HG03439 (cell line): Measurements from ENCODE around the gene DIP2C.
"Not testable (repeated sequence)": the region's sequence is repeated elsewhere in the genome, so short reads cannot be mapped to it uniquely, and the experiment has no call there.

Experiments used
- ATAC-seq: cut with Tn5 transposase; IDR thresholded peaks from one replicate; pipeline ENCODE4 v1.9.1; 2021; ENCODE audit warnings: mild to moderate bottlenecking, moderate library complexity; ENCODE audit not compliant: unreplicated experiment

DIP2C gene

DNA sequence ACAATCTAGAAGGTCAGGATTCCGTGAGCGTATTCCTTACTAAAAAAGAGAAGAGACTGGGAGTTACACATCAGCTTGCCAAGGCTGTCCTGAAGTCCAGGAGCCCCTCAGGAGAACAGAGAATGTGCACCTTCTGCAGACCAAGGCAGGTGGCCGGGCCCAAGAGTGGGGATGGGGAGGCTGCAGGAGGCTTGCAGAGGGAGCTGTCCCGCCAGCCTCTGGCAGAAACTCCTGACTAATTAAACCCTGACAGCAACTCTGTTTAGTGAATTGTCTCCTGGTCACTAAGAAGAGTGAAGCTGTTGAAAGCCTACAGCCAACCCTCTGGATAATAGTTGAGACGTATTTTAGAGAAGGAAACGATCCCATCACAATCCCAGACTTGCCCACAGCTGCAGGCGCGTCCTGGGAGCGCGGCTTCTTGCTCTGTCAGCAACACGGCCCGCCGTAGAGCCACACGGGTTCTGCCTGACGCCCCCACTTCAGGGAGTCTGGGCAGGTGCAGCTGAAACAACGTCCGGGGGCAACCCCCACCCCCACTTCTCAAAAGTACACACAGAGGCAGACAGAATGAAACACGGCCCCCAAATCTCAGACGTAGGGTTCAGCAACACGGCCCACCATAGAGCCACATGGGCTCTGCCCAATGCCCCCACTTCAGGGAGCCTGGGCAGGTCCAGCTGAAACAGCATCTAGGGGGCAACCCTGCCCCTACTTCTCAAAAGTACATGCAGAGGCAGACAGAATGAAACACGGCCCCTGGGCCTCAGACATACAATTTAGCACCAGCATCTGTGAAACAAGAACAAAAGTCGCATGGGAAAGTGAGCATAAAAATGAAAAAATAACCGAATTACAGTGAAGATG, 45.2 kb downstream of the DIP2C start:
- ATAC-seq, result no peak

DNA sequence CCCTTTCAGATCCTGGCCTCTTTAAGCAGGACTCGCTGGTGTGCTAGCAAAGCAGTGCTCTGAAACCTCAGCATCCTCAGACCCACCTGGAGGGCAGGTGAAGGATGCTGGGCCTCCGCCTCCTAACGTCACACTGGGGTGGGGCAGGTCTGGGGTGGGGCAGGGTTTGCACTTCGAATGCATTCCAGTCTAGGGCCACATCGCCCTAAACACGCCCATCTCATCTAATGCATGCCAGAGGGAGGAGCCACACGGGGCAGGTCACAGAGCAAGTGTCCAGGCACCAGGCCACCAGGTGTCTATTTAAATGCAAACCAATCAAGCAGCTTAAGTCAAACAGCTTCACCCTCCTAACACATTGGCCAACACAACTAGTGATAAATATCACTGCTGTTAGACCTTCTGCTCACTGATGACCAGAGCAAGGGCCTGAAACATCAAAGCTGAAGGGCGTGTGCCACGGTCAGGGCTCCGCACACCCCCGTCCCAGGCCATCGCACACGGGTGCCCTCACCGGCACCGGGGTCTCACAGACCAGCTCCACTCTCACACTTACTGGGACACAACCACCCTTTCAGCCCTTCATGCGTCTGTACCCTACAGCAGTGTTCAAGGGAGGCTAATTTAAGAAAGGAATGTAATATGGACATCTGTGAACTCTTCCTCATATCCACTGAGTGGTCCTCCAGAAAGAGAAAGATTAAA, 47.1 kb downstream of the DIP2C start:
- no peak for ATAC-seq

DNA sequence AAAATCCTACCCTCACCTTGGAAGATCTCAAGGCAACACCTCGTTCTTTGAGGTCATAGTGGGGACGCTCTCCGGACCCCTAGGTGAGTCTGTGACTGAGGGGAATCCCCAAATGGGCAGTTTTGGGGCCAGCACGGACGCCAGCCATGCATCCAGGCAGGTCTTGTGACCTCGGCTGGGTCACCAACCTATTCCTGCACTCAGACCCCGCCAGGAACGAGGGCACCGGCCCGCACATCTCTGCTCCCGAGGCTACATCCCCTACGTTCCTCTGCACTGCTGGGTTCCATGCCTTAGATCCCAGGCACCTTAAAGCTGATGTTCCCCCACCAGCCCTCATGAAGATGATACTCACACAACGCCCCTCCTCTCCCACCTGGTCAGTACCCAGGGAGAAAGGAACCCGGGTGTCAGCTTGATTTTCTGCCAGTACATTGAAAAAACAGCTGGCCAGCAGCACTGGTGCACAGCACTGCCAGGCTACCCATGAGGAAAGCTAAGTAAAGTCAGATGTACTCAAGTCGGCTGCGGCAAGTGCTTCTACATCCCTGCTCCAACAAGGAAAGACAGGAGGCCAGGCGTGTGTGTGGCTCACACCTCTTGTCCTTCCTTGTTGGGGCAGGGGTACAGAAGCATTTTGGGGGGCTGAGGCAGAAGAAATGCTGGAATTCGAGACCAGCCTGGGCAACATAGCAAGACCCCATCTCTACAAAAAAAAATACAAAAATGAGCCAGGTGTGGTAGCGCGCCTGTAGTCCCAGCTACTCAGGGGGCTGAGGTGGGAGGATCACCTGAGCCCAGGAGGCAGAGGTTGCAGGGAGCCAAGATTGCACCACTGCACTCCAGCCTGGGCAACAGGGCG, 48.1 kb downstream of the DIP2C start:
- no peak for ATAC-seq

DNA sequence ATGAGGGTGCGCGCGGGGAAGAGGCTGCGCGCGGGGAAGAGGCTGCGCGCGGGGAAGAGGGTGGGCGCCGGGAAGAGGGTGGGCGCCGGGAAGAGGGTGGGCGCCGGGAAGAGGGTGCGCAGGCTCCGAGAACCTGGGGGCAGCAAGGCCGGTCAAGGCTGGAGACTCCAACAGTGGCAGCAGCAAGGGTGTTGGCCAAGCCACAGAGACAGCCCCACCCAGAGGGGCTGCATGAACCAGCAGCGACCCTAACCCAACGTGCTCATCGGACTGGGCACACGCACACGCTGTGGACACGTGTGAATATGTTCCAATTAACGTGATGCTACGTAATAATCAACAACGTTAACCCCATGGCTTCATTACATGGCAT, 48.8 kb downstream of the DIP2C start:
- ATAC-seq, result no peak

DNA sequence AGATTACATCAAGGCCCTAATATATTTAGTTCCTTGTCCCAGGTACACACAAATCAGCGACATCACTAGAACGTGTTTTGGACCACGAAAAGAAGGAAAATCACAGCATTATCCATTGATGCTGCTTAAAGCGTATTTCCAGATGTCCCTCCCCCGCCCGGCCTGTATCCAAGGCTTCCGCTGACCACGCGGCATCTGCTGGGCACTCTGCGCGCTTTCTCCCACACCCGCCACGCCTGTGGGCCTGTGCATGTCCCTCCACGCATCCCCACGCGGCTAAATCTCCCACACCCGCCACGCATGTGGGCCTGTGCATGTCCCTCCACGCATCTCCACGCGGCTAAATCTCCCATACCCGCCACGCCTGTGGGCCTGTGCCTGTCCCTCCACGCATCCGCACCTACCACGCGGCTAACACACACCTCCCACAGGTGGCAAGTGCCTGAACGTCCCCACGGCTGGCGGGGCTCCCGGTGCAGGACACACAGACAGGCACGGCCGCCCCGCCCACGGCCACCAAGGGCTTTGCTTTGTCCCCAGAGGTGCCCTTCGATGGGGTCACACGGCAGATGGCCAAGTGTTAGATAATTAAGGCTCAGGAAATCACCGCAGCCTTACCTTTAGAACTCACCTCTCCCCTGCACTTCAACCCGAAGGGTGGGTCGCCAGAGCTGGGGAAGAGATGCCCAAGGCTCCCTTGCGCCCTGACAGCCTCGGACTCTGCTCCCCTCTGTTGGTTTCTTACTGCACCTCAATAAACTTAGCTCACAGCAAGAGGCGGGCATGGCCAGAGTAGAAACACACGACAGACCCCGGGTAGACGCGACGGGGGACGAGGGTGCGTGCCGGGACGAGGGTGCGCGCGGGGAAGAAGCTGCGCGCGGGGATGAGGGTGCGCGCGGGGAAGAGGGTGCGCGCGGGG, 49.5 kb downstream of the DIP2C start:
- ATAC-seq, result no peak

DNA sequence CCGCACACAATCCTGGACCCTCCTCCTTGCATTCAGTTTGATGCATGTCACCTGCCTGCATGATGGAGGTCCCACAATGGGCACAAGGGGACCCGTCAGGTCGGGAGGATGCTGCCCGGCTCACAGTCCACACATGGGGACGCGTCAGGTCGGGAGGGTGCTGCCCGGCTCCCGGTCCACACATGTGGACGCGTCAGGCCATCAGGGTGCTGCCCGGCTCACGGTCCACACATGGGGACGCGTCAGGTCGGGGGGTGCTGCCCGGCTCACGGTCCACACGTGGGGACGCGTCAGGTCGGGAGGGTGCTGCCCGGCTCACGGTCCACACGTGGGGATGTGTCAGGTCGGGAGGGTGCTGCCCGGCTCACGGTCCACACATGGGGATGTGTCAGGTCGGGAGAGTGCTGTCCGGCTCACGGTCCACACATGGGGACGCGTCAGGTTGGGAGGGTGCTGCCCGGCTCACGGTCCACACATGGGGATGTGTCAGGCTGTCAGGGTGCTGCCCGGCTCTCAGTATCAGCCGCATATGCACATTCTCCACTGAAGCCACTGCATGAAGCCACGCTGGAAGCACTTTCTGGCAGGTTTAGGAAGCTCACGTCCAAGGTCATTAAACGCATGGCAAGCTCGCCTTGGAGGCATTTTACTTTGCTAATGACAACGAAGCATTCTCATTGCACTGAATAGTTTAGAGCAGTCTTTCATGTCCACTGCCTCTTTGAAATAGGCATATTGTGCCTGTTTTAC, 50.3 kb downstream of the DIP2C start:
- no peak for ATAC-seq

DNA sequence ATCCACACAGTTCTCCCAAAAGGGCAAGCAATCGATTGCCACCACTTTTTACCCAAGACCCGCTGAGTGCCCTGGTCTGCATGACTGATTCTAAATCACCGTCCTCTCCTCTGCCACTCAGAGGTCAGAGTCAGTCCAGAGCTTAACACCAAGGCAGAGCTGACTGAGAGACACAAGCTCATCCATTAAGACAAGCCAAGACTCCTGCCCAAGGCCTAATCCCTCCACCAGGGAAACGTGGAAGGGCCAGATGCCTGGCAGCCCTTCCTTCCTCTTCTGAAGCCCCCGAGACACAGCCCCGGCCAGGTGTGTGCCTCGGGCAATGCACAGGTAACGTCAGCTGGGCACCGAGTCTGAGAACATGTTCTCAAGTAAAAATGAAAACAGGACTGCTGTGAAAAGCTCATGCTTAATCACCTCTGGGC, 51.7 kb downstream of the DIP2C start:
- ATAC-seq, result no peak

DNA sequence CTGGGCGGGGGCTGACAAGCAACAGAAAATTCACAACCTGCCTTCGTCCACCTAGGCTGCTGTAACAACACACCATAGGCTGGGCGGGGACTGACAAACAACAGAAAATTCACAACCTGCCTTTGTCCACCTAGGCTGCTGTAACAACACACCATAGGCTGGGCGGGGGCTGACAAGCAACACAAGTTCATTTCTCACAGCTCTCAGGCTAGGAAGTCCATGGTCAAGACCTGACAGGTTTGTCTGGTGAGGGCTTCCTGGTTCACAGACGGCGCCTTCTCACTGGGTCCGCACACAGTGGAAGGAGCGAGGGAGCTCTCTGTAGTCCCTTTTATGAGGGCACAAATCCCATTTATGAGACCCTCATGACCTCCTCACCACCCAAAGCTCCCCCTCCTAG, 52.2 kb downstream of the DIP2C start:
- no peak for ATAC-seq

DNA sequence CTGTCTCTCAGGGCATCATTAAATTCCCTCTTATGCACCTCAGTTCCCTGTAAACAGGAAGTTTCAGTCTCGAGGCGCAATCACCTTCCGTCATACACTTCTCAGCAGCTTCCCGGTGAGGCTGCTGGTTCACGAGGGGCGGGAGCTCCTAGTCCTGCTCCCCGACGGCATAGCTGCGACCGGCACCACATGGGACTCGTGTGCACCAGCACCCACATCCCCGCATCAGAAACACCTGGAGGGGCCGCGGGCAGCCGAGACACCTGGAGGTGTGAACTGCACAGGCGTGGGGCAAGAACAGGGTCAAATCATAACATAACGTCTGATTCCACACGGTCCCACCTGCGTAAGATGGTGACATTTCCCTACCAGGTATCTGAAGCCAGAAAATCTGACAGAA, 52.7 kb downstream of the DIP2C start:
- ATAC-seq, result no peak

DNA sequence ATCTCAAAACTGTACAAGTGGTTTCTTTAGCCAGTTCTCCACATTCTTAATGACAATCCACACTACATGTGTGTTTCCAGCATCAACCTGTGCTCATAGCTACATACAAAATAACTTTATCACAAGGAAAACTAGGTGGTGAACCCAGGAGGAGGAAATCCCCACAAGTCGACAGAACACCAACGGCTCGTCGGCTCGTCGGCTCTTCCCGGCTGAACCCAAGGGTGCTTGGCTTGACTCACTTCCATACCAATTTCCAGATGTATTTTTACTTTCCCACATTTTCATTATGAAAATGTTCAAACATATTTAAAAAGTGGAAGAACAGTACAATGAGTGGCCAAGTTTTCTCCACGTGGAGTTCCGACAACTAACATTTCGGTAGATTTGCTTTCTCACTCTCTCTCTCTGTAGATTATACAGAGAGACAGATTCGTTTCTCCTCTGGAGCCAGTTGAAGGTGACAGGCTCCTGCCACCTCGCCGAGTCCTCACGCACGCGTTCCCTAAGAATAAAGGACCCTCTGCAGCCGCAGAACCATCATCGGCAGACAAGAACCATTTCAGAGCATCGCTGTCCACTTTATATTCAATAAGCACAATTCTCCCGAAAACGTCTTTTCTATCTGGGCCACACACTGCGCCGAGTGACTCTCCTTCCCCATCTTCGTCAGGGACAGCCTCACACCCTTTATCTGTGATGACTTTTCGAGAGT, 53.3 kb downstream of the DIP2C start:
- ATAC-seq, result no peak

DNA sequence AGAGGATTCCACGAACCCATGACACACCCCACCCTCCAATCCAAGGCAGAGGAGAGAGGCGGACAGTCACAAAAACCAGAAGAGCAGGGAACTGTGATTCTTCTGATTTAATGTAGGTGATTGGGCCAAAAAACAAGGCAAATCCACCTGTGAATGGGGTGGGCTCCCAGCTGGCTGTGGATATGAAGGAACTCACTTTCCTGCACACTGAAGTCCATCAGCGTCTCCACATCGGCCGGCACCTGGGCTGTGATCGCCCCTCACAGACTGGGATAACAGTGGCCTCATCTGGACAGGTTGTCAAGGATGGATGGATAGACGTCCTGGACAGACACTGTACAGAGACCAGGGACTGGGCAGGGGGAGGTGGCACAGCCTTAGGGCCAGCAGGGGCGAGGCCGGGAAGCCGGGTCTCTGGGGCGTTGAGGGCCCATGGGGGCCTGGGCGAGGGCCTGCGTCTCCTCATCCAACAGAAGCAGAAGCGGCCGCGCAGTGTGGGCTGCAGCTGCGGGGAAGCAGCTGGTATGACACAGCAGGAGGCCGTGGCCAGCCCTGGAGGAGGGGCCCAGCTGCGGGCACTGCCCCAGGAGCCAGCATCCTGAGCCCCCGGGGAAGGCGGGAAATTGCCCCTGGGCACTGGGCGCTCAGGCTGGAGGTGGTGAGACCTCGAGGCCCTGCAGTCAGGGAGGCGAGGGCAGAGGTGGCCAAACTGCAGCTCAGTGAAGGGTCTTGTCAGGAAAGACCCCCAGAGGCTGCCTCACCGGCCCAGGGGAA, 54.2 kb downstream of the DIP2C start:
- no peak for ATAC-seq

DNA sequence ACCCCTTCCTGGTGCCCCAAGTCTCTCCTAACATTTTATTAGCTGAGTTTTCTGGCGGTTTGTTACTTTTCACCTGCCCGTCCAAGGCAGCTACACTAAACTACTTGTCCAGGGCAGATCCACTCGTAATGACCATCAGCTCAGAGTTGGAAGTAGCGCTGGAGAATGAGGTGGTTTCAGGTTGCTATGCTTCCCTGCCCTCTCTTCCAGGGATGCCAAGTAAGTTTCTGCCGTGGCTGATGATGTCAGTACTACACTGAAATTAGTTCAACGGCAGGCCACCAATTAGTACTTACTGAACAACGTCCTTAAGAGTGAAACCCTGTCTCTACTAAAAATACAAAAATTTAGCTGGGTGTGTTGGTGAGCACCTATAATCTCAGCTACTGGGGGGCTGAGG, 55.2 kb downstream of the DIP2C start:
- ATAC-seq, result no peak

DNA sequence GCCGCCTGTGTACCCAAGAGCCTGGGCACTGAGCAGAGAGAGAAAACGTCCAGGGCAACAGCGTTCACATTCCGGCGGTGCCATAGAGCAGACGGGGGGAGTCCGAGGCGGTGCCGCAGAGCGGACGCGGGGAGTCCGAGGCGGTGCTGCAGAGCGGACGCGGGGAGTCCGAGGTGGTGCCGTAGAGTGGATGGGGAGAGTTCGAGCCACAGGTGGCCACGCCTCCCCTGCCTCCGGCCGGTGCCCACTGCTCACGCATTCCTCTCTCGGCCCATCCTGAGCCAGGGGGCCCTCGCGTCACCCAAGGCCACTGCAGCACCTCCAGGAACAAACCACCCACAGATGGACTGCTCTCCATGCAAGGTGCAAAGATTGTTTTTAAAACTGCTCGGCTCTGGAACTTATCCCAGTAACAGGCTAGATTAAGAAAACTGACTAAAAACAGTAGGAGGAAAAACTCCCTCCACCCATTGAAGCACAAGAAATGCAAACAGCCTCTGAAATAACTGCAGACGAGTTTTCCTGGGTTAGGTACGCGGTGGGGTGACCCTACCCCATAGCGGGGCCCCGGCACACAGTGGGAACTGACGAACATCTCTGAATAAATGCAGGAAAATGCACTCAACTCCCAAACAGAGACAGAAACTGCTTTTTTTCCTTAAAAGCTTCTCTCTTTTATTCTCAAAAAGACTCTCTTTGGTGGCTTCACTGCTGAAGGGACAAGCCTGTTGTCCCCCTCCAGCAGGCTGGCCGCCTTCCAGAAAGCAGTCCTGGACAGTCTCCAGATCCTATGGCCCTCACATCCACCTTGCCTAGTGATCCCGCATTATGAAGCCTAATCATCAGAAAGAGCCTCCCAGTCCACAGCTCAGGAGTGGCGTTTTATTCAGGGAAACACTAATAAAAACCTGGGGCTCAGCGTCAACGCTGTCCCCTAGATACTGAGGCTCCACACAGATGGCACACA, 55.9 kb downstream of the DIP2C start:
- no peak for ATAC-seq

DNA sequence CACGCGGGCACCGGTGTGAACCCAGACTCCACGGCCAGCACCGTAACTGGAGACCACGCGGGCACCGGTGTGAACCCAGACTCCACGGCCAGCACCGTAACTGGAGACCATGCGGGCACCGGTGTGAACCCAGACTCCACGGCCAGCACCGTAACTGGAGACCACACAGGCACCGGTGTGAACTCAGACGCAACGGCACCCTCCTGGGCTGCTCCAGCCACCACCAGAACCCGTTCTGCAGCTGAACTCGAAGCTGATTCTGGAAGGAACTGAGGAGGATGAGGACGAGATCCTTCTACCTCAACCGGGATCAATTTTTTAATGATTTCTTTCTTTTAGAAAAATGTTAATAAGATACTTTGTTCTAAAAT, 56.7 kb downstream of the DIP2C start:
- not testable (repeated sequence) for ATAC-seq

DNA sequence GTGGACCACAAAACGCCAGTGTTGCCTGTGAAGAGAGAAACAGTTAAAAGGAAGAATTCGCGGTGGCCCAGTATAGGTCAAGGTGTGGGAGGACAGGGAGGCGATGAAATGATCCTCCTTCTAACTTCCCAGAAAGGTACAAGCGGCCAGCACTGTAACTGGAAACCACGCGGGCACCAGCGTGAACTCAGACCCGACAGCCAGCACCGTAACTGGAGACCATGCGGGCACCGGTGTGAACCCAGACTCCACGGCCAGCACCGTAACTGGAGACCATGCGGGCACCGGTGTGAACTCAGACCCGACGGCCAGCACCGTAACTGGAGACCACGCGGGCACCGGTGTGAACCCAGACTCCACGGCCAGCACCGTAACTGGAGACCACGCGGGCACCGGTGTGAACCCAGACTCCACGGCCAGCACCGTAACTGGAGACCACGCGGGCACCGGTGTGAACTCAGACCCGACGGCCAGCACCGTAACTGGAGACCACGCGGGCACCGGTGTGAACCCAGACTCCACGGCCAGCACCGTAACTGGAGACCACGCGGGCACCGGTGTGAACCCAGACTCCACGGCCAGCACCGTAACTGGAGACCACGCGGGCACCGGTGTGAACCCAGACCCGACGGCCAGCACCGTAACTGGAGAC, 57.2 kb downstream of the DIP2C start:
- not testable (repeated sequence) for ATAC-seq

DNA sequence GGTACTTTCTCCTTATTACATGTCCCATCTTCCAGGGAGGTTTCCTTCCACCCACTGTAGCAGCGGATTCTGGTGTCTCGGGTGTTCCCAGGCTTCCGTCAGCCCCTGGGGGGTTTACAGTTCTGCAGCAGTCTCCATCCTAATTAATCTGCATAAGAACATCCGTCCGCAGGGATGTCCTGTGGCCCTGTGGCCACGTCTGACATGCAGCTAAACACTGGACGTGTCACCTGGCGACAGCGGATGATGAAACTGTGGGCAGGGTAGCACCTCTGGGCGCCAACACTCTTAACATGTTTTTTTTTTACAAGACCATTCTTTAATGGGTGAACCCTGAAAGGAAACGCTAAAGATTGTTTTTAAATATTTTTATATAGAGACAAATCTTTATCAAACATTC, 58.2 kb downstream of the DIP2C start:
- no peak for ATAC-seq
